SK-N-SH (cell line): ENCODE results near the gene CSNK1A1L. TPM values are rescaled to one million over a fixed set of nuclear protein-coding genes. Genes with fewer than 3 reads are reported as not detected.
A peak's percentile ranks its signal among the peaks of the same experiment; 100 is the strongest.

Experiments used
- CTCF ChIA-PET: fragments of 300-600, 350-600 bp; formaldehyde crosslinking; extraction: SDS; loops from one replicate; lab custom pipeline; 2021; lab: Yijun Ruan, JAX
- POLR2A ChIA-PET: fragments of 350-600 bp; sonication (Branson Sonifier 250); formaldehyde crosslinking; extraction: SDS; loops from one replicate; lab custom pipeline; 2020; ENCODE audit warnings: antibody characterized with exemption, inconsistent platforms; lab: Yijun Ruan, JAX
- DNase-seq: peaks from one replicate; pipeline ENCODE4 v3.0.0; 2012
- H2AFZ ChIP-seq: fragments of 200-600 bp; sonication (generic); 2 replicates; pipeline ENCODE4 v1.8.1; 2016; ENCODE audit warnings: antibody characterized with exemption, mild to moderate bottlenecking, low read depth
- H3F3A ChIP-seq: fragments of 200-600 bp; sonication (generic); replicated peaks from 2 replicates; pipeline ENCODE3; 2016; ENCODE audit warnings: antibody characterized with exemption, mild to moderate bottlenecking; ENCODE audit not compliant: insufficient read depth
- H3K27ac ChIP-seq, 2 experiments: fragments of 200-500 bp in 1 of 2; fragments of 200-600 bp in 1 of 2; sonication (Bioruptor generic) in 1 of 2; sonication (generic), shearing (Covaris generic) in 1 of 2; 2 replicates each; pipeline versions ENCODE4 v1.5.1 to v1.6.1; 2014 to 2016; ENCODE audit warnings: low read depth in 2 of 2, inconsistent platforms in 1 of 2, low read length in 1 of 2, mild to moderate bottlenecking in 1 of 2, mixed read lengths in 1 of 2
- H3K27me3 ChIP-seq: fragments of 200-600 bp; sonication (generic), shearing (Covaris generic); 2 replicates; pipeline ENCODE4 v1.6.1; 2016; ENCODE audit warnings: mixed run types; ENCODE audit not compliant: insufficient read depth
- H3K36me3 ChIP-seq, 2 experiments: fragments of 200-500 bp in 1 of 2; fragments of 200-600 bp in 1 of 2; sonication (Bioruptor generic) in 1 of 2; sonication (generic) in 1 of 2; replicated peaks in 1 of 2; 2 replicates each; pipeline versions ENCODE3 to v1.5.1; 2014 to 2016; ENCODE audit warnings: low read length in 1 of 2, mild to moderate bottlenecking in 1 of 2; ENCODE audit not compliant: insufficient read depth in 2 of 2, control insufficient read depth in 1 of 2
- H3K4me1 ChIP-seq, 2 experiments: fragments of 200-500 bp in 1 of 2; fragments of 200-600 bp in 1 of 2; sonication (Bioruptor generic) in 1 of 2; sonication (generic), shearing (Covaris generic) in 1 of 2; 2 replicates each; pipeline versions ENCODE4 v1.5.1 to v1.6.1; 2014 to 2016; ENCODE audit warnings: low read depth in 1 of 2, low read length in 1 of 2, mixed run types in 1 of 2; ENCODE audit not compliant: insufficient read depth in 2 of 2, control insufficient read depth in 1 of 2
- H3K4me2 ChIP-seq: fragments of 200-600 bp; sonication (generic), shearing (Covaris generic); 2 replicates; pipeline ENCODE4 v1.6.1; 2017; ENCODE audit warnings: mixed run types
- H3K4me3 ChIP-seq, 2 experiments: fragments of 200-500 bp in 1 of 2; fragments of 200-600 bp in 1 of 2; sonication (Bioruptor generic) in 1 of 2; sonication (generic), shearing (Covaris generic) in 1 of 2; 2 replicates each; pipeline versions ENCODE4 v1.5.1 to v1.8.1; 2014 to 2016; ENCODE audit warnings: low read depth in 2 of 2, inconsistent platforms in 1 of 2, low read length in 1 of 2, mild to moderate bottlenecking in 1 of 2, mixed read lengths in 1 of 2, moderate library complexity in 1 of 2
- H3K79me2 ChIP-seq: fragments of 200-600 bp; sonication (generic); 2 replicates; pipeline ENCODE4 v1.8.1; 2017; ENCODE audit warnings: mild to moderate bottlenecking; ENCODE audit not compliant: insufficient read depth
- H3K9ac ChIP-seq: fragments of 200-600 bp; sonication (generic); 2 replicates; pipeline ENCODE4 v1.6.1; 2017; ENCODE audit warnings: mixed run types
- H3K9me2 ChIP-seq: fragments of 200-600 bp; sonication (generic); 2 replicates; pipeline ENCODE4 v1.6.1; 2017; ENCODE audit warnings: mixed run types
- H3K9me3 ChIP-seq: fragments of 200-600 bp; sonication (generic); 2 replicates; pipeline ENCODE4 v1.6.1; 2017; ENCODE audit warnings: mixed run types, mild to moderate bottlenecking, moderate library complexity
- H4K20me1 ChIP-seq: fragments of 200-600 bp; sonication (generic); 2 replicates; pipeline ENCODE4 v1.6.1; 2017; ENCODE audit warnings: mild to moderate bottlenecking, mixed run types; ENCODE audit not compliant: insufficient read depth
- ELF1 ChIP-seq: IDR thresholded peaks from 2 replicates; pipeline ENCODE4 v1.4.0; 2012
- EP300 ChIP-seq, 2 experiments: IDR thresholded peaks; 2 replicates each; pipeline versions ENCODE4 v1.4.0 to v1.6.1; 2012; ENCODE audit warnings: borderline replicate concordance in 1 of 2, low read depth in 1 of 2, low read length in 1 of 2
- FOSL2 ChIP-seq: IDR thresholded peaks from 2 replicates; pipeline ENCODE4 v1.4.0; 2012; ENCODE audit warnings: low read depth, mild to moderate bottlenecking, moderate library complexity, borderline replicate concordance
- FOXJ3 ChIP-seq: sonication (generic); formaldehyde crosslinking; IDR thresholded peaks from 2 replicates; pipeline ENCODE4 v1.5.1; 2020; ENCODE audit warnings: mild to moderate bottlenecking, missing genetic modification reagents
- FOXM1 ChIP-seq: IDR thresholded peaks from 2 replicates; pipeline ENCODE4 v1.4.0; 2012; ENCODE audit warnings: low read depth, mild to moderate bottlenecking
- GABPA ChIP-seq: IDR thresholded peaks from 2 replicates; pipeline ENCODE4 v1.4.0; 2012; ENCODE audit warnings: low read depth, mild to moderate bottlenecking
- GATA2 ChIP-seq: sonication (generic); formaldehyde crosslinking; IDR thresholded peaks from 2 replicates; pipeline ENCODE4 v1.5.0; 2020; ENCODE audit warnings: mild to moderate bottlenecking, missing genetic modification reagents
- MXI1 ChIP-seq: IDR thresholded peaks from 2 replicates; pipeline ENCODE4 v1.6.1; 2012; ENCODE audit warnings: mild to moderate bottlenecking, low read depth, low read length, improper control_type of control experiment
- NFIC ChIP-seq: IDR thresholded peaks from 2 replicates; pipeline ENCODE4 v1.4.0; 2012; ENCODE audit warnings: borderline replicate concordance
- NRF1 ChIP-seq: IDR thresholded peaks from 2 replicates; pipeline ENCODE4 v1.6.1; 2012; ENCODE audit warnings: low read depth, mild to moderate bottlenecking, low read length
- POLR2AphosphoS5 ChIP-seq: IDR thresholded peaks from 2 replicates; pipeline ENCODE4 v1.6.1; 2012; ENCODE audit warnings: low read depth, low read length
- RCOR1 ChIP-seq: fragments of 150-350 bp; IDR thresholded peaks from 2 replicates; pipeline ENCODE4 v1.6.1; 2017; ENCODE audit warnings: antibody characterized with exemption, low read length
- REST ChIP-seq: IDR thresholded peaks from 2 replicates; pipeline ENCODE4 v1.6.1; 2012; ENCODE audit warnings: mild to moderate bottlenecking, low read depth, low read length, moderate library complexity
- RXRA ChIP-seq: IDR thresholded peaks from 2 replicates; pipeline ENCODE4 v1.4.0; 2012; ENCODE audit warnings: low read depth, mild to moderate bottlenecking, borderline replicate concordance
- SMC3 ChIP-seq: IDR thresholded peaks from 2 replicates; pipeline ENCODE4 v1.6.1; 2012; ENCODE audit warnings: low read depth, low read length, improper control_type of control experiment
- TAF1 ChIP-seq: IDR thresholded peaks from 2 replicates; pipeline ENCODE4 v1.6.1; 2012; ENCODE audit warnings: low read depth, mild to moderate bottlenecking, low read length, moderate library complexity, borderline replicate concordance
- TCF12 ChIP-seq: IDR thresholded peaks from 2 replicates; pipeline ENCODE4 v1.4.0; 2012
- USF1 ChIP-seq: IDR thresholded peaks from 2 replicates; pipeline ENCODE4 v1.4.0; 2012; ENCODE audit warnings: low read depth, borderline replicate concordance
- WGBS: methylation state at CpG from one replicate; pipeline ENCODE4 v1.1.6; 2017; ENCODE audit warnings: low lambda C conversion rate; 5-methylcytosine and 5-hydroxymethylcytosine counted together
- polyA plus RNA-seq, 3 experiments: library from polyadenylated mRNA; depleted of rRNA; stranded (reverse); fragments of >200 nt; gene quantifications; 2 replicates each; pipeline ENCODE4 v1.2.3, GENCODE V29; 2012
- TF ChIP-seq, protein P1 (sequence below): IDR thresholded peaks from 2 replicates; pipeline ENCODE4; 2012
- TF ChIP-seq, protein P2 (sequence below): IDR thresholded peaks from 2 replicates; pipeline ENCODE4 v1.4.0; 2012; ENCODE audit warnings: low read depth
- TF ChIP-seq, protein P3 (sequence below): fragments of 200-600 bp; sonication (generic); IDR thresholded peaks from 2 replicates; pipeline ENCODE4 v1.6.1; 2017; ENCODE audit warnings: antibody characterized with exemption, mild to moderate bottlenecking, moderate library complexity

The CSNK1A1L gene
- polyA plus RNA-seq, 1 of the 3 experiments (the other 2 are of a cell fraction), result not detected

DNA sequence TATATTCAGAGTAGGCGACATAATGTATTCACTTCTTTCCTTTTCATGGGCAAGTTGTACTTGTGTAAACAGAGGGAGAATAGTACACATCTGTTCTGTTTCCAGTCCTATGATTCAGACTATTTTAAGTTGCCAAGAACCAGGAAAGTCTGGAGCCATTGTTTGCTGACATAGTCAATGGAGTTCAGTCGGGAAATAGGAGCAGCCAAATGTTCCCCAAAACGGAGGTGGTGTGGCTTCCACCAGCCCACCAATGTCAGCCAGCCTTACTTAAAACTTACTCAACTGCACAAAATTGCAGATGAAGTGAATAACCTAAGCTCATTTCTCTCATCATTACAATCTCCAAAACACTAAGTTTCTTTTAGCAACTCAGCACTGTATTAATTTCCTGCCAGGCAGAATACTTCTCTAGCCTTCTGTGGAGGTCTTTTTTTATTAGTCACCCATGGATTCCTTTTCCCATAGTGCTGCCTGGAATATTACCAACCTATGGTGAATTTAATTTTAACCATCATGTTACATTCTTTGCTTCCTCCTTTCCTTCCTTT is 22.3 kb upstream of the CSNK1A1L start:
- no peak for DNase-seq
- CTCF ChIA-PET, result no interaction called here
- Histone ChIP-seq H3K27ac (peak overlapping the region in 1 of 2 experiments; percentile 89; a peak in 2 of 4 replicates), H2AFZ (peak overlapping the region; percentile 50), H3K9me2 (no peaks in the 10 kb centered on the region), H3F3A (peaks cover 30% of the 10 kb centered on the region), H4K20me1 (no peaks in the 10 kb centered on the region), H3K9me3 (peaks cover 5% of the 10 kb centered on the region; the same call in 1 of the 2 replicates), H3K9ac (peak overlapping the region; percentile 59; the same call in 1 of the 2 replicates), H3K79me2 (no peaks in the 10 kb centered on the region), H3K4me2 (peak overlapping the region; percentile 59), H3K4me1 (peaks cover 0 to 18% of the 10 kb centered on the region in 2 experiments; a peak in 2 of 4 replicates), H3K4me3 (peak overlapping the region in 1 of 2 experiments; percentile 41; a peak in 1 of 4 replicates), H3K27me3 (no peaks in the 10 kb centered on the region), H3K36me3 (no peaks in the 10 kb centered on the region)
- 18% methylated on average over 3 of the region's 3 CpGs for WGBS
- TF ChIP-seq NFIC, result peak; percentile 37; the same call in 1 of the 2 replicates
- TF ChIP-seq TCF12, result peak; percentile 46; the same call in 1 of the 2 replicates
- TF ChIP-seq, protein P1, sequence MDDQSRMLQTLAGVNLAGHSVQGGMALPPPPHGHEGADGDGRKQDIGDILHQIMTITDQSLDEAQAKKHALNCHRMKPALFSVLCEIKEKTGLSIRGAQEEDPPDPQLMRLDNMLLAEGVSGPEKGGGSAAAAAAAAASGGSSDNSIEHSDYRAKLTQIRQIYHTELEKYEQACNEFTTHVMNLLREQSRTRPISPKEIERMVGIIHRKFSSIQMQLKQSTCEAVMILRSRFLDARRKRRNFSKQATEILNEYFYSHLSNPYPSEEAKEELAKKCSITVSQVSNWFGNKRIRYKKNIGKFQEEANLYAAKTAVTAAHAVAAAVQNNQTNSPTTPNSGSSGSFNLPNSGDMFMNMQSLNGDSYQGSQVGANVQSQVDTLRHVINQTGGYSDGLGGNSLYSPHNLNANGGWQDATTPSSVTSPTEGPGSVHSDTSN, result no peak; the same call in 1 of the 2 replicates
- POLR2A ChIA-PET, result no interaction called here

DNA sequence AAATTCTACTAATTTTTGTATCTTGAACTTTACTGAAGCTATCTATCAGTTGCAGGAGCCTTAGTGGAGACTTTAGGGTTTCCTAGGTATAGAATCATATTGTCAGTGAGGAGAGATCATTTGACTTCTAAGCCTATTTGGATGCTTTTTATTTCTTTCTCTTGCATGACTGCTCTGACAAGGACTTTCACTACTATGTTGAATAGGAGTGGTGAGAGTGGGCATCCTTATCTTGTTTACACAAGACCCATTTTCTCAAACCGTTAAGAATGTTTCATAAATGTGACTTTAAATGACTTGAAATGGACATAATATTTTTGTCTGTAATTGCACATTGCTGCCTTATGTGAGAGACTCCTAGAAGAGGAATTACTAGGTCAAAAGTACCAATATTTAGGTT is 17.9 kb upstream of the CSNK1A1L start:
- H3K4me1 ChIP-seq, result peaks cover 0 to 13% of the 10 kb centered on the region in 2 experiments; a peak in 2 of 4 replicates
- DNase-seq, result no peak
- TF ChIP-seq FOXM1 (no peak), RXRA (no peak), USF1 (no peak), REST (no peak), GABPA (no peak), EP300 (IDR thresholded peaks at IDR 0.05; ENCODE audit: borderline replicate concordance in 1 of 2, low read depth in 1 of 2, low read length in 1 of 2) (no peak), SMC3 (no peak), RCOR1 (no peak), MXI1 (no peak), GATA2 (CRISPR knock-in tag) (no peak), ELF1 (no peak), TAF1 (no peak), FOSL2 (no peak), NRF1 (no peak), FOXJ3 (CRISPR knock-in tag) (no peak), POLR2AphosphoS5 (no peak)
- TF ChIP-seq, protein P2, sequence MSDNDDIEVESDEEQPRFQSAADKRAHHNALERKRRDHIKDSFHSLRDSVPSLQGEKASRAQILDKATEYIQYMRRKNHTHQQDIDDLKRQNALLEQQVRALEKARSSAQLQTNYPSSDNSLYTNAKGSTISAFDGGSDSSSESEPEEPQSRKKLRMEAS, result no peak
- TF ChIP-seq, protein P3, sequence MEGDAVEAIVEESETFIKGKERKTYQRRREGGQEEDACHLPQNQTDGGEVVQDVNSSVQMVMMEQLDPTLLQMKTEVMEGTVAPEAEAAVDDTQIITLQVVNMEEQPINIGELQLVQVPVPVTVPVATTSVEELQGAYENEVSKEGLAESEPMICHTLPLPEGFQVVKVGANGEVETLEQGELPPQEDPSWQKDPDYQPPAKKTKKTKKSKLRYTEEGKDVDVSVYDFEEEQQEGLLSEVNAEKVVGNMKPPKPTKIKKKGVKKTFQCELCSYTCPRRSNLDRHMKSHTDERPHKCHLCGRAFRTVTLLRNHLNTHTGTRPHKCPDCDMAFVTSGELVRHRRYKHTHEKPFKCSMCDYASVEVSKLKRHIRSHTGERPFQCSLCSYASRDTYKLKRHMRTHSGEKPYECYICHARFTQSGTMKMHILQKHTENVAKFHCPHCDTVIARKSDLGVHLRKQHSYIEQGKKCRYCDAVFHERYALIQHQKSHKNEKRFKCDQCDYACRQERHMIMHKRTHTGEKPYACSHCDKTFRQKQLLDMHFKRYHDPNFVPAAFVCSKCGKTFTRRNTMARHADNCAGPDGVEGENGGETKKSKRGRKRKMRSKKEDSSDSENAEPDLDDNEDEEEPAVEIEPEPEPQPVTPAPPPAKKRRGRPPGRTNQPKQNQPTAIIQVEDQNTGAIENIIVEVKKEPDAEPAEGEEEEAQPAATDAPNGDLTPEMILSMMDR, result no peak
- peaks cover 23% of the 10 kb centered on the region for H3F3A ChIP-seq
- H3K36me3 ChIP-seq, result no peaks in the 10 kb centered on the region
- WGBS, result 3% methylated on average over 1 of the region's 1 CpG
- H3K9me2 ChIP-seq, result no peaks in the 10 kb centered on the region
- ChIA-PET CTCF (interaction anchor here (1.5 kb wide), 1 partner anchor 12 kb away, joined by 4 read pairs; no protein-coding TSS in a partner anchor), POLR2A (no interaction called here)
- H3K27ac ChIP-seq, result no peak overlapping the region
- no peaks in the 10 kb centered on the region for H3K27me3 ChIP-seq
- no peak overlapping the region for H3K9ac ChIP-seq
- H3K9me3 ChIP-seq, result peaks cover 5% of the 10 kb centered on the region; the same call in 1 of the 2 replicates
- no peak overlapping the region for H3K4me3 ChIP-seq
- H3K4me2 ChIP-seq, result no peak overlapping the region
- H2AFZ ChIP-seq, result no peak overlapping the region
- H4K20me1 ChIP-seq, result no peaks in the 10 kb centered on the region
- H3K79me2 ChIP-seq, result no peaks in the 10 kb centered on the region
